D721Med (cell line): ENCODE measurements around the gene OXLD1.

Experiments
- DNase-seq: peaks from one replicate; pipeline ENCODE4 v3.0.0; 2011; ENCODE audit warnings: low spot score; ENCODE audit not compliant: insufficient read length
- FAIRE-seq: peaks from 2 replicates; lab custom pipeline; 2011; peaks lifted over from hg19 to GRCh38; lab: Jason Lieb, UNC
- CTCF ChIP-seq: IDR thresholded peaks from 2 replicates; pipeline ENCODE4 v1.5.1; 2012; ENCODE audit warnings: mild to moderate bottlenecking, control low read depth; ENCODE audit not compliant: insufficient read depth; ENCODE audit errors: missing control alignments

The OXLD1 gene

GRCh38 chr17:81706232-81706611 lies 39.8 kb upstream of the OXLD1 start:
- TF ChIP-seq CTCF = no peak
- FAIRE-seq = no peak
- no peak for DNase-seq

- no peak for DNase-seq
- TF ChIP-seq CTCF = no peak
- no peak for FAIRE-seq
Observed at GRCh38 chr17:81705518-81706231, 39.3 kb upstream of the OXLD1 start.

- TF ChIP-seq CTCF = no peak
- DNase-seq (no peak), FAIRE-seq (no peak)
Observed at GRCh38 chr17:81703747-81704654, 37.6 kb upstream of the OXLD1 start.

- peak; percentile 3 for TF ChIP-seq CTCF
- DNase-seq (peak; percentile 98), FAIRE-seq (no peak)
Observed at GRCh38 chr17:81702934-81703746, 36.7 kb upstream of the OXLD1 start, which contains the start of gene MRPL12. MRPL12 (plus strand) TSS chr17:81703367; CDS start chr17:81703502, 135 bp downstream.

- DNase-seq (no peak), FAIRE-seq (no peak)
Observed at GRCh38 chr17:81701288-81702071, 35.1 kb upstream of the OXLD1 start.

More at GRCh38 chr17:81701288-81702071, 35.1 kb upstream of the OXLD1 start:
- peak; percentile 6 for TF ChIP-seq CTCF
